Activated T-cell treated with anti-CD3 and anti-CD28 coated beads, Interleukin-2, amount 50 U/mL, for 72 hours (primary cell): ENCODE results near the gene PSMC3. TPM values are rescaled to one million over a fixed set of nuclear protein-coding genes. Genes with fewer than 3 reads are reported as not detected.

Experiments used
- ATAC-seq, 2 donors: fragments of 150-1000 bp; cut with Tn5 transposase; replicated peaks in 1 of 2; 2 replicates each; pipeline ENCODE4 v1.10.0; 2021; ENCODE audit warnings: moderate library complexity in 2 of 2, mild to moderate bottlenecking in 1 of 2
- DNase-seq, 2 donors: peaks; one replicate each; pipeline ENCODE4 v3.0.0; 2021 to 2022; ENCODE audit warnings: mixed read lengths in 1 of 2
- H3K27ac Mint-ChIP-seq: one replicate; pipeline ENCODE4 v1.8.0; 2022; ENCODE audit warnings: mild to moderate bottlenecking, moderate library complexity, mixed read lengths
- H3K27me3 Mint-ChIP-seq: one replicate; pipeline ENCODE4 v1.8.0; 2022; ENCODE audit warnings: low read depth, mixed read lengths
- H3K36me3 Mint-ChIP-seq, 2 donors: one replicate each; pipeline ENCODE4 v1.8.0; 2022; ENCODE audit warnings: mixed read lengths in 2 of 2, mild to moderate bottlenecking in 1 of 2; ENCODE audit not compliant: insufficient read depth in 2 of 2
- H3K4me1 Mint-ChIP-seq: one replicate; pipeline ENCODE4 v1.8.0; 2022; ENCODE audit warnings: low read depth, mixed read lengths
- H3K4me3 Mint-ChIP-seq, 2 donors: one replicate each; pipeline ENCODE4 v1.8.0; 2022; ENCODE audit warnings: mild to moderate bottlenecking in 2 of 2, mixed read lengths in 2 of 2, moderate library complexity in 2 of 2
- H3K9me3 Mint-ChIP-seq, 2 donors: one replicate each; pipeline ENCODE4 v1.8.0; 2022; ENCODE audit warnings: mixed read lengths in 2 of 2
- total RNA-seq, 2 donors: library from RNA; stranded (reverse); gene quantifications; one replicate each; pipeline ENCODE4 v1.2.3, GENCODE V29; 2022

PSMC3 gene
- total RNA-seq, 2 donors from 2014 or later: 121 to 149 TPM

DNA sequence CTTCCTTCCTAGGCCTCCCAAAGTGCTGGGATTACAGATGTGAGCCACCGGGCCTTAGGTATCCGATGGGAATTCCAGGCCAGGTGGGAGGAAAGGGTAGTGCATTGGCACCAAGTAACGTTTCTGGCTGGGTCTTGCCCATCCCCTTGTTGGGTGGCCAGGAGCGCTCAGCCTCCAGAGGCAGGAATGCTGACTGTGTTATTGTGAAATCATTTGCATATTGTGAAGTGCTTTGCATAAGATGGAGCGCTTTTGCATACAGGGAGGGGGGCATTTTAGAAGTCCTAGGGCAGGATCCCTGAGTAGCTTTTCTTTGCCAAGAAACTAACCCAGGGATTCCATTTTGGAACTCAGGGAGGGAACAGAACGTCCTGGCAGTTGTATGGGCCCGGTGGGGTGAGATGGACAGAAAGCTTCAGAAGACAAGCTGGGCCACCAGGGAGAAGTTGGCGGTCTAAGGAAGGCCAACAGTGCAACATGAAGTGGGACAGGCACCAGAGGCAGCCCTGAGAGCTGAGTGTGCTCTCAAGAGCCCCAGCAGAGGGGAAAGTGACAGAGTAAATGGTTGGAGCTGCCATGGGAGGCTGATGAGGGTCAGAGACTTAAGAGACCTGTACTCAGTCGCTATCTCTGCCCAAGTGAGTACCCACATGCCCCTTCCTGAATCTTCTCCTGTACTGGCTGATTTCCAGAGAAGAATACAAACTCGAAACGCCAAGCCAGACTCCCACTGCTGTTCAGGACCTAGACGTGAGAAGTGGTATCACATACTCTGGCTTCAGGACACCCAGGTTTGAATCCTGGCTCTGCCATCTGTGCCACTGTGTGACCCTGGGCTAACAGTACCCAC, 19.1 kb downstream of the PSMC3 start:
- Mint-ChIP-seq H3K9me3 (no peaks in the 10 kb centered on the region), H3K27ac (peak overlapping the region; percentile 91), H3K27me3 (no peaks in the 10 kb centered on the region), H3K4me1 (peaks cover 24% of the 10 kb centered on the region), H3K4me3 (peak overlapping the region; percentile 81 to 89), H3K36me3 (peaks cover 0 to 2% of the 10 kb centered on the region in 2 donors)
- DNase-seq (no peak), ATAC-seq (no peak)

GRCh38 chr11:47403571-47403970, 22.7 kb downstream of the PSMC3 start:
- Mint-ChIP-seq H3K36me3 (no peaks in the 10 kb centered on the region), H3K4me1 (peaks cover 20% of the 10 kb centered on the region), H3K27me3 (no peaks in the 10 kb centered on the region), H3K27ac (no peak overlapping the region), H3K4me3 (no peak overlapping the region), H3K9me3 (no peaks in the 10 kb centered on the region)
- ATAC-seq: no peak
- no peak for DNase-seq

- ATAC-seq (no peak), DNase-seq (no peak)
- Mint-ChIP-seq H3K4me3 (no peak overlapping the region), H3K27me3 (no peaks in the 10 kb centered on the region), H3K27ac (no peak overlapping the region), H3K9me3 (no peaks in the 10 kb centered on the region), H3K4me1 (peaks cover 20% of the 10 kb centered on the region), H3K36me3 (no peaks in the 10 kb centered on the region)
Measured at GRCh38 chr11:47403135-47403534, 23.1 kb downstream of the PSMC3 start.

DNA sequence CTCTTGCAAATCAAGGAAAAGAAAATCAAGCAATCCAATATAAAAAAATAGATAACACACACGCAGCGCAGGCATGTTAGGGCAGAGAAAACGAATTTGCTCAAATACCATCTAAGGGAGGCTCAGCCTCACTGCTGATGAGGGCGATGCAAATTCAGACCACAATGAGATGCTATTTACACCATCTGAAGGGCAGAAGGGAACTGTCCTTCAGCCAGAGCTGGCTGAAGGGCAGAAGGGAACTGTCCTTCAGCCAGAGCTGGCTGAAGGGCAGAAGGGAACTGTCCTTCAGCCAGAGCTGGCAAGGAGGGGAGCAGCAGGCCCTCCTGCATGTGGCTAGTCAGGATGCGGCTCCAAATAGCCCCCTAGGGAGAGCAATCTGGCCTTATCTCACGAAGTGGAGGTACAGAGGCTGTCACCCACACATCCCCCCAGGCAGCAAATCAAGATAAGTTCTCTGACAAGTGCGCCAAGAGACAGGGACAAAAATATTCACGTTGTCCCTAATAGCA, 25.4 kb downstream of the PSMC3 start:
- Mint-ChIP-seq H3K4me3 (peak overlapping the region; percentile 87 to 90), H3K4me1 (peaks cover 7% of the 10 kb centered on the region), H3K27ac (peak overlapping the region; percentile 88), H3K27me3 (no peaks in the 10 kb centered on the region), H3K9me3 (no peaks in the 10 kb centered on the region), H3K36me3 (no peaks in the 10 kb centered on the region)
- ATAC-seq (peak in 1 of 2 donors; percentile 6), DNase-seq (no peak)

GRCh38 chr11:47399860-47400767, 26.1 kb downstream of the PSMC3 start:
- H3K4me1 Mint-ChIP-seq: peaks cover 7% of the 10 kb centered on the region
- peak overlapping the region; percentile 87 to 90 for H3K4me3 Mint-ChIP-seq
- DNase-seq: peak; percentile 44 to 57
- H3K27me3 Mint-ChIP-seq: no peaks in the 10 kb centered on the region
- H3K9me3 Mint-ChIP-seq: no peaks in the 10 kb centered on the region
- H3K27ac Mint-ChIP-seq: peak overlapping the region; percentile 88
- ATAC-seq: peak; percentile 90
- H3K36me3 Mint-ChIP-seq: no peaks in the 10 kb centered on the region

DNA sequence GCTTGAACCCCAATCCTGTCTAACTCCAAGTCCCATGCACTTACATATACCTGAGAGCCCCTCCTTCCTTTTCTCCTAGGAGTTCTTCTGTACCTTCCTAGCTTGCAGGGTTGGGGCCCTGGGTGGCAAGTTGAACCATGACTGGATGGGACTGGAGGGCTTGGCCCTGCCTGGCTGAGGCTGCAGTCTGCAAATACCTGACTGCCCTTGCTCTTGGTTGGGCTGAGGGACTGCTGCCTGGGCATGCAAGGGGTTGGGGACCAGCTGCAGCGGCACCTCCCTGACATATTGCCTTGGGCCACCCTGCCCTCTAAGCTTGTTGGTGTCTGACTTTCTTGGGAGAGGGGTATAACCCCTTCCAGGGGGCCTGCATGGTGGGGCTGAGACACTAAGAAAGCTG, 27.7 kb downstream of the PSMC3 start:
- Mint-ChIP-seq H3K9me3 (no peaks in the 10 kb centered on the region), H3K27ac (peak overlapping the region; percentile 42), H3K36me3 (no peaks in the 10 kb centered on the region), H3K4me3 (peak overlapping the region in 1 of 2 donors; percentile 87), H3K4me1 (peaks cover 16% of the 10 kb centered on the region), H3K27me3 (no peaks in the 10 kb centered on the region)
- DNase-seq (no peak), ATAC-seq (no peak)

GRCh38 chr11:47398011-47398410, 28.2 kb downstream of the PSMC3 start:
- H3K27ac Mint-ChIP-seq: no peak overlapping the region
- DNase-seq (no peak), ATAC-seq (no peak)
- peaks cover 16% of the 10 kb centered on the region for H3K4me1 Mint-ChIP-seq
- no peaks in the 10 kb centered on the region for H3K36me3 Mint-ChIP-seq
- H3K9me3 Mint-ChIP-seq: no peaks in the 10 kb centered on the region
- H3K4me3 Mint-ChIP-seq: no peak overlapping the region
- no peaks in the 10 kb centered on the region for H3K27me3 Mint-ChIP-seq

DNA sequence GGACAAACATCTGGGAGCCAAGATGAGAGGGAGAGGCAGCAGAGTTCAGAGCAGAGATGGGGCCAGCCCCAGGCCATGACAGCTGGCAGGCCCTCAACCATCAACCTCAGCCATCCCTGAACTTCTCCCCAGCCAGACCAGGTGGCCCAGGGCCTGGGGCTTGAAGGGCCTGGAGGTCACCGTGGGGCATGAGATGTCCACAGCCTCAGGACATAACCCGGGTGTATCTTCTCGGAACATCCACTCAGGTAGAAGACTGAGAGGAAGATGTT, 30.3 kb downstream of the PSMC3 start:
- DNase-seq (no peak), ATAC-seq (no peak)
- no peak overlapping the region for H3K4me3 Mint-ChIP-seq
- no peaks in the 10 kb centered on the region for H3K36me3 Mint-ChIP-seq
- H3K4me1 Mint-ChIP-seq: peaks cover 16% of the 10 kb centered on the region
- H3K27ac Mint-ChIP-seq: peak overlapping the region; percentile 93
- H3K9me3 Mint-ChIP-seq: no peaks in the 10 kb centered on the region
- H3K27me3 Mint-ChIP-seq: no peaks in the 10 kb centered on the region

DNA sequence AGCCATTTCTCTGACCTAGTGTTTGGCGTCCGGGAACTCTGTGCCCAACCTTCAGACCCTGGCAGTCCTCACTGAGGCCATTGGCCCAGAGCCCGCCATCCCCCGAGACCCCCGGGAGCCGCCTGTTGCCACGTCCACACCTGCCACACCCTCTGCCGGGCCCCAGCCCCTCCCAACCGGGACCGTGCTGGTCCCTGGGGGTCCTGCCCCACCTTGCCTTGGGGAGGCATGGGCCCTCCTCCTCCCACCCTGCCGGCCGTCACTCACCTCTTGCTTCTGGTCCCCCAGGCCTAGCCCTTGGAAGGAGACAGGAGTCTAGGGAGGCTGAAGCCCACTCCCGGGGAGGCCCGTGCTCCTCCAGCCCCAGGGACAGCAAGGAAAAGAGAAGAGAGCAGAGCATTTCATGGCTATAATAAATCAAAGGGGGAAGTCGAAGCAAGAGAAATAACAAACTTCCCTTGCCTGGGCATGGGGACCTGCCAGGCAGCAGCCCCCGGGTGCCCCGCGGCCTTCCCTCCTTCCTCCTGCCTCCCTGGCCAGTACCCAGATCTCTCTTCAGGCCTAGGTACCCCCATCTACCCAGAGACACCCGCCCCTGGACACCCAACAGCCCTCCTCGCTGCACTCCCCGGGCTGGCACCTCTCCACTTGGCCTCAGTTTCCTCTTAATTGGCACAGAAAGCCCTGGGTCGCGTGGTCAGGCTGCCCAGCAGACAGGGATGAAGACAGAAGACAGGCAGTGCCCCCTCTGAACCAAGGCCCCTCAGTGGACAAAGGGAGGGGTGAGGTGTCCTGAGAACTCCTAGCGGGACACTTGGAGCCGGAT, 30.8 kb downstream of the PSMC3 start:
- Mint-ChIP-seq H3K27me3 (no peaks in the 10 kb centered on the region), H3K27ac (peak overlapping the region; percentile 93), H3K4me3 (peak overlapping the region; percentile 62 to 64), H3K36me3 (no peaks in the 10 kb centered on the region), H3K9me3 (no peaks in the 10 kb centered on the region), H3K4me1 (peaks cover 11% of the 10 kb centered on the region)
- DNase-seq (no peak), ATAC-seq (no peak)

- no peaks in the 10 kb centered on the region for H3K36me3 Mint-ChIP-seq
- no peaks in the 10 kb centered on the region for H3K27me3 Mint-ChIP-seq
- DNase-seq (peak; percentile 72 to 75), ATAC-seq (peak; percentile 86 to 91)
- H3K4me1 Mint-ChIP-seq: peaks cover 15% of the 10 kb centered on the region
- H3K27ac Mint-ChIP-seq: peak overlapping the region; percentile 84
- no peaks in the 10 kb centered on the region for H3K9me3 Mint-ChIP-seq
- H3K4me3 Mint-ChIP-seq: peak overlapping the region; percentile 62 to 64
Measured at GRCh38 chr11:47394322-47395222, 31.7 kb downstream of the PSMC3 start.

GRCh38 chr11:47394050-47394321, 32.3 kb downstream of the PSMC3 start:
- Mint-ChIP-seq H3K4me3 (peak overlapping the region in 1 of 2 donors; percentile 64), H3K36me3 (no peaks in the 10 kb centered on the region), H3K9me3 (no peaks in the 10 kb centered on the region), H3K27ac (no peak overlapping the region), H3K4me1 (peaks cover 16% of the 10 kb centered on the region), H3K27me3 (no peaks in the 10 kb centered on the region)
- DNase-seq: no peak
- no peak for ATAC-seq
